HG03460 (cell line): ENCODE data around the gene NR4A2.

Experiments used
- ATAC-seq: cut with Tn5 transposase; IDR thresholded peaks from one replicate; pipeline ENCODE4 v1.9.1; 2021; ENCODE audit not compliant: unreplicated experiment

The NR4A2 gene

GRCh38 chr2:156340804-156341451 lies 8.4 kb upstream of the NR4A2 start:
- ATAC-seq, result no peak

- no peak for ATAC-seq
Measured at GRCh38 chr2:156340377-156340776, 7.9 kb upstream of the NR4A2 start.

GRCh38 chr2:156339865-156340264 lies 7.3 kb upstream of the NR4A2 start:
- no peak for ATAC-seq

- ATAC-seq, result no peak
Measured at GRCh38 chr2:156339110-156339847, 6.8 kb upstream of the NR4A2 start.

DNA sequence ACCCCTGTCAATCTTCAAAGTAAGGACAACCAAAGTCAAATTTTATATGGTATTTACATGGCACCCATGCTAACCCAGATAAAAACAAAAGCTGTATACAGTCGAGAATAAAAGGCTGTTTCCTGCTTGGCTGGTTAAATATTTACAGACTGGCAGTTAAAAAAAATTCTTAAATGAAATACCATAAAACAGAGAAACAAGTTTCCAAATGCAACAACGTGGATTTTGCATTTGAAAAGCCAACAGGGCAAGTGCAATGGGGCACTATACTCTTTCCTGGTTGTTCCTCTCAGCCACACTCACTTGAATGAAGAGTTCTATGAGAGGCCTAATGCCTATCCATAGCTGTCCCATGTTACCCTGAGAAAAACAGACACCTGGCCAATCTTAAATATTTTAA lies 6.1 kb upstream of the NR4A2 start:
- ATAC-seq, result no peak

- peak; percentile 21 for ATAC-seq
Measured at GRCh38 chr2:156334496-156335478, 2.3 kb upstream of the NR4A2 start.

DNA sequence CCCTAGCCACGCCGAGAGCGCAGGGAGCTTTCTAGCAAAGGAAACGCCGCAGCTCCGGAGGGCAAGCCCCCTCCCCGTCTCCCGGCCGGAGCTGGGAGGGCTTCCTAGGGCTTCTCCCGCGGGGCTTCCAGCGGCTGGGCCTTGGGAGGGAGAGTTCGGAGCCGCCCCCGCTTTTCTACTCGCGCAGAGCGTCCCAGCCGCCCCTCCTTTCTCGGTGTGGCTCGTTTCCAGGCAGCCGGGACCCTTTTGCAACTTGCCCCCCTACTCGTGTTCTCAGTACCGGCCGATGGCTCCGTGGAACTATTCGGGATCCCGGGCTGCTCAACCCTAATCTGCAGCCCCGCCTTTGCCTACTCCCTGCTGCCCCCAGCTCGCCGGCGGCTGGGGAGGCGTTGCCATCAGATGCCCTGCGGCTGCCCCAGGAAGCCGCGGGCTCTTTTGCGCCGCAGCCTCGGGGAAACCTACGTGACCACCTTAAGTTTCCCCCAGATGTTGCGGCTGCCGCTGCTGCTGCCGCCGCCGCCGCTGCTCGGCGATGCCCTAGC lies 1.5 kb upstream of the NR4A2 start:
- peak; percentile 42 for ATAC-seq

- peak; percentile 22 for ATAC-seq
Measured at GRCh38 chr2:156333274-156333950, 891 bp upstream of the NR4A2 start.

DNA sequence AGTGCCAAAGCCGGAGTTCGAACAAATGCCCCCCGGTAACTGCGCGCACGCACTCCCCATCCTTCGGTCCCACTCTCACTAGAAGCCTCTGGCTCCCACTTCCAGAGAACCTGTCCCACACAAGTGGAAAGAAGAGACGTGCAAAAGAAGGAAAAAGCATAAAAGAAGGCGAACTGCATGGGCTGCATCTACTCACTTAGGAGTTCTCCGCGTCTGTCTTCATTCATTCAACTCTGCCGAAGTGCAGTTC lies 312 bp downstream of the NR4A2 start:
- peak; percentile 3 for ATAC-seq

DNA sequence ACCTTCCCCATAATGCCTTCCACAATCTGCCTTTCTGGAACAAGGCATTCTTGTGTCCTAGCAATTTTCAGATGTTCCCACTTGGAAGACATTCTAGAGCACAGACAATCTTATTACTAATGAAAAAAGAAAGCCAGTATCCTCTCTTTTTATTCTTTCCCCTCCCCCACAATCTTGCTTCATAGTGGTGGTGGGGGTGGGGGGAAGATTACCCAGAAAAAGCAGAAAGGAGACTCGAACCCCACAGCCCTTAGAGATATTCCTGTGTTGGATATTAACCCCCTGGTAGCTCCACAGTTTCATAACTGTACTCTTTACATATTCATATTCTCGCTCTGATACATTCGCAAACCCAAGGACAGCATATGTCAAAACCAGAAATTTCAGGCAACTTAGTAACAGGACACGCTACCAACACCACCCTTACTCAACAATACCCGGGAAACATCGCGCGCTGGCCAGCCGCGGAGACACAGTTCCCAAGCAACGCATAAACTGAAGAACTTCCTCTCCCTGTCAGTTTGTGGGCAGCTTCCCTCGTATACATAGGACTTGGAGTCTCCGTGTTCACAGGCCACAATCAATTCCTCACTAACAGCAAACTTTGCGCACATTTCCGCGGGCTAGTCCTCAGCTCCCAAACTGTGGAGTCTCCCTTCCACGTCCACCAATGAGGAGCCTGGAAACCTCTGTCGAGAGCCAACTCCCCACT lies 793 bp downstream of the NR4A2 start:
- no peak for ATAC-seq

DNA sequence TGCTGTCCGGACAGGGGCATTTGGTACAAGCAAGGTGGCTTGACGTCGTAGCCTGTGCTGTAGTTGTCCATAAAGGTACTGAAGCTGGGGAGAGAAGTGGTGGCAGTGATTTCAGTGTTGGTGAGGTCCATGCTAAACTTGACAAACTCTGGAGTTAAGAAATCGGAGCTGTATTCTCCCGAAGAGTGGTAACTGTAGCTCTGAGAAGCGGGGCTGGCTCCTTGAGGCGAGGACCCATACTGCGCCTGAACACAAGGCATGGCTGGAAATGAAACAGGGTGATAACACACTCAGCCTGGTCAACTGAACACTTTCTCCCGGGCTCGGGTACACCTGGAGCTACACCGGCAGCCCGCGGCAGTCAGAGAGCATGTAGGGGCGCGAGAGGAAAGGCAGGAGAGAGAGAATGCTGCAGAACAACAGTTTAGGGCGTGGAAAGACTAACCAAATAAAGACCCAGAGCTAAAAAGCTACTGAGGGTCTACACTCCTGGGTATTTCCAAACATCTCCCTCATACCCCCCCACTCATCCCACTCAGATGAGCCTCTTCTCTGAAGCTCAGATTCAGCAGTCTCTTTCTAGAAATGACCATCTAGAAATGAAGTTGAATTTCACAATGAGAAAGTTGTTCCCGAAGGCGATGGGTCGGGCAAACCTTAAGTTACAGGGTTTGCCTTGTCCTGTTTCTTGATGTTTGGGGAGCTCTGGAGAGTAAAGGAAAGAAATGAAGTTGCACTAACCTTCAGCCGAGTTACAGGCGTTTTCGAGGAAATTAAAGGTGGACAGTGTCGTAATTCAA lies 2.4 kb downstream of the NR4A2 start:
- ATAC-seq, result no peak

DNA sequence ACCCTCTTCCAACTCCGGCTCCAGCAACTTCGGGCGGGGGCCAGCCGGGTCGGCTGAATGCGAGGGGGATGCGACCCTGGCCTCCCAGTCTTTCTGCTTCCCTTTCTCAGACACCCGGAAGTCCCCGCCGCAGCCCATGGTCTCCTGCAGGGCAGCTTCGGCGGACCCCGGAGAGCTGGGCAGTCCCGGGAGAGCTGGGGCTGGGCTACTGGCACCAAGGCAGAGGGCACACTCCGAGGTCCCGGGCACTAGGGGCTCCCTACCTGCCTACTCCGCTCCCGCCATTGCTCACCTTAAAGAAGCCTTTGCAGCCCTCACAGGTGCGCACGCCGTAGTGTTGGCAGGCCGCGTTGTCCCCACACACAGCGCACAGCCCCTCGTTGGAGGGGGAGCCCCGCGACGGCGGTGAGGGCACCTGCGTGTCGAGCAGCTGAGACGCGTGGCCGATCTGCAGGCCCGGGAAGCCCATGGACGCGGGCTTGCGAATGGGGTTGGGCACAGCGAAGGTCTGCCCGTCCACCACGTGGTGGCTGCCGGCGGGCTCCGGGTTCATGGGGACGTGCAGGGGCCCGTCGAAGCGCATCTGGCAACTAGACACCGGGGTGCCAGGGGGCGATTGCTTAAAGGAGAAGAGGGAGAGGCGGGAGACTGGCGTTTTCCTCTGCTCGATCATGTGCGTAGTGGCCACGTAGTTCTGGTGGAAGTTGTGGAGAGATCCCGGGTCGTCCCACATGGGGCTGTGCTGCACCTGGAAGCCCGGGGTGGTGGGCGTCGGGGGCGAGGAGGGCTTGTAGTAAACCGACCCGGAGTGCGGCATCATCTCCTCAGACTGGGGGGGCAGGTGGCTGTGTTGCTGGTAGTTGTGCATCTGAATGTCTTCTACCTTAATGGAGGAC lies 3.2 kb downstream of the NR4A2 start:
- ATAC-seq, result no peak

GRCh38 chr2:156327835-156328695 lies 4.5 kb downstream of the NR4A2 start:
- ATAC-seq, result no peak

GRCh38 chr2:156326526-156327095 lies 5.9 kb downstream of the NR4A2 start:
- no peak for ATAC-seq

DNA sequence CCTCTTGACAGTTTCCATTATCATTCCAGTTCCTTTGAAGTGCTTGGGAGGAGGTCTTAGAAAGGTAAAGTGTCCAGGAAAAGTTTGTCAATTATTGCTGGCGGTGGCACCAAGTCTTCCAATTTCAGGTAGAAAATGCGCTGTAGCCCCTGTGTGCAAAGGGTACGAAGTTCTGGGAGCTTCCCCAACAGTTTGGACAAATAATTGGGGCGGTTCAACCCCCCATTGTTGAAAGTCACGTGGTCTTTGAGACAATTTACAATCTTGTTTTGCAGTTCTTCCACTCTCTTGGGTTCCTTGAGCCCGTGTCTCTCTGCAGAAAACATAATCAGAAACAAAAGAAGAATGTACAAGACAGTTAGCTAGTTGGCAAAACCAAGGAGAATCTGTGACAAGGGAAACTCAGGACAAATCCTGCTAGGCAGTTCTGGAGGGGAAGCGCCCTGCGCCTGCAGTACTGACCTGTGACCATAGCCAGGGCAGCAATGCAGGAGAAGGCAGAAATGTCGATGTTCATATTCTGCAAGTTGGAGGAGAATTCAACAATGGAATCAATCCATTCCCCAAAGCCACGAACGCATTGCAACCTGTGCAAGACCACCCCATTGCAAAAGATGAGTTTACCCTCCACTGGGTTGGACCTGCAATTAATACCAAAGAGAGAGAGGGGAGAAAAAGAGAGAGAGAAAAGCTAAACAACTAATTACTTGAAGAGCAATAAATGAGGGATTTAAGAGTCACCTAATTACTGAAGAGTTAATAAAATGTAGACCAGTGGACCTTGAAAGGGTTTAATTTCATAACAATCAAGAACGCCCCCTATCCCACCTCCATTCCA lies 6.6 kb downstream of the NR4A2 start:
- no peak for ATAC-seq

DNA sequence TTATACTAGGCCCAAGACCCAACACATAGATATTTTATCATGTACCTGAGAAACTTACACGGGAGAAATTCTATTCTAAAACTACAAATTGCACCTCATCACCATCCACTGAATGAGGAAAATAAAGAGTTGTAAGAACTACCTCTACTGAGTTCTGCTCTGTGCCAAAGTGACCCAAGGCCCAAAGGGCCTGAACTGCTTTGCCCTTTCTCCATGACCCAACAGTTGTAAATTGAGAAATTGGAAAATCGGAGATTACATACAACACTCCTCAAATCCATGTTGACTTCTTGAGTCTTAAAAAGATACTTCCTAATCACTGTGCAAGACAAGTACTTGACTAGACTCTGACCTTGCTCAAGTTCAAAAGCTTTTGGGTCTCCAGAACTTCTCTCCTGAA lies 8.8 kb downstream of the NR4A2 start:
- no peak for ATAC-seq
